GM12864 (cell line): Measurements from ENCODE around the gene IPO5.

Experiments
- DNase-seq: peaks from one replicate; pipeline ENCODE4 v3.0.0-alpha.2; 2011; ENCODE audit warnings: low read depth
- H3K4me3 ChIP-seq: 2 replicates; pipeline ENCODE4 v1.5.1; 2011; ENCODE audit warnings: mild to moderate bottlenecking, low read depth, low read length, control low read depth
- TF ChIP-seq, protein P1 (sequence below): IDR thresholded peaks from 2 replicates; pipeline ENCODE4 v1.5.1; 2011; ENCODE audit warnings: low read depth, mild to moderate bottlenecking, moderate library complexity, low read length, control low read depth, inconsistent platforms; ENCODE audit errors: missing control alignments

Gene IPO5

DNA sequence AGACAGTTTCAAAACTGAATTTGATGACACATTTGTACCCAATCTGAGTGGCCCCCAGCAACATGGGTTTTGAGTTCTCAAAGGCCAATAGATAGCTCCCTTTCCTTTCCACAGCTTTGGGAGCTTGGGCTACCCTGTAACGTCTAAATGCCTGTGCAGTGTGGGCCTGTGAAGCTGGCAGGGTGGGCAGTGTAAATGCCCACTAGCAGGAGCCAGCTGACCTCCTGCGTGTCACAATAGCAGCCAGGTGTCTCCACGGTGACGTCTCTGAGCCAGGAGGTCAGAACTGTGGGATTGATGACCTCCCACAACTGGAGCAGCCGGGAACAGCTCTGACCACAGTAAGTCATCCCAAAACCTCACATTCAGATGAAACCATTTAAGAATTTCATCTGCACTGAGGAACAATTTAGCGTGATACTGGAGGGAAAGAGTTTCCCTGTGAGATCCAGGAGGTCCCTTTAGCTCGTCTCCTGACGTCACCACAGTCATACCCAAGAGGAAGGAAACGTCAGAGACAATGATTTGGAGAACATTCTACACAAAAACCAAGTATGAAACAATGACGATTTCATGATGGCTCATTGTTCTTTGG lies at the start of gene IPO5:
IPO5 (plus strand) TSS at position 300 of the 595 bp plus-strand sequence. CDS start 23,022 bp downstream, outside the sequence.
- no peak within 1 kb of the TSS for H3K4me3 ChIP-seq
- TF ChIP-seq, protein P1, sequence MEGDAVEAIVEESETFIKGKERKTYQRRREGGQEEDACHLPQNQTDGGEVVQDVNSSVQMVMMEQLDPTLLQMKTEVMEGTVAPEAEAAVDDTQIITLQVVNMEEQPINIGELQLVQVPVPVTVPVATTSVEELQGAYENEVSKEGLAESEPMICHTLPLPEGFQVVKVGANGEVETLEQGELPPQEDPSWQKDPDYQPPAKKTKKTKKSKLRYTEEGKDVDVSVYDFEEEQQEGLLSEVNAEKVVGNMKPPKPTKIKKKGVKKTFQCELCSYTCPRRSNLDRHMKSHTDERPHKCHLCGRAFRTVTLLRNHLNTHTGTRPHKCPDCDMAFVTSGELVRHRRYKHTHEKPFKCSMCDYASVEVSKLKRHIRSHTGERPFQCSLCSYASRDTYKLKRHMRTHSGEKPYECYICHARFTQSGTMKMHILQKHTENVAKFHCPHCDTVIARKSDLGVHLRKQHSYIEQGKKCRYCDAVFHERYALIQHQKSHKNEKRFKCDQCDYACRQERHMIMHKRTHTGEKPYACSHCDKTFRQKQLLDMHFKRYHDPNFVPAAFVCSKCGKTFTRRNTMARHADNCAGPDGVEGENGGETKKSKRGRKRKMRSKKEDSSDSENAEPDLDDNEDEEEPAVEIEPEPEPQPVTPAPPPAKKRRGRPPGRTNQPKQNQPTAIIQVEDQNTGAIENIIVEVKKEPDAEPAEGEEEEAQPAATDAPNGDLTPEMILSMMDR = no peak
- no peak for DNase-seq

DNA sequence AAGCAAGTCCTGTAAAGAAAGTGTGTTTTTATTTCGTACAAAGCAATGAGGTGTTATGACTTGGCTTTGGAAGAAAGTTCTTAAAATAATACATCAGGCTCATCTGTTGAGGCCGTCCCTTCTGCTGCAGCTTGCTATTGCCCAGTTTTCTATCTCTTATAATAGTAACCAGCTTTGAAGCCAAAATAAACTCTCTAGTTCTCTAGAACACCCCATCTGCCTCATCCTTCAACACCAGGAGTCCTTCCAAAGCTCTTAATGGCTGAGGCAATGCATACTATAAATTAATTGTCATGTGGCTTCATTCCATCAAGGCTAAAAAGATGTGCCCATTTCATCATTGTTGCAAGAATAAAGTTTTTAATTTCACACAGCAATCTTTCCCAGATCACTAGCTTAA lies 49.4 kb upstream of the IPO5 start:
- TF ChIP-seq, protein P1 = no peak
- no peak overlapping the region for H3K4me3 ChIP-seq
- DNase-seq = no peak

DNA sequence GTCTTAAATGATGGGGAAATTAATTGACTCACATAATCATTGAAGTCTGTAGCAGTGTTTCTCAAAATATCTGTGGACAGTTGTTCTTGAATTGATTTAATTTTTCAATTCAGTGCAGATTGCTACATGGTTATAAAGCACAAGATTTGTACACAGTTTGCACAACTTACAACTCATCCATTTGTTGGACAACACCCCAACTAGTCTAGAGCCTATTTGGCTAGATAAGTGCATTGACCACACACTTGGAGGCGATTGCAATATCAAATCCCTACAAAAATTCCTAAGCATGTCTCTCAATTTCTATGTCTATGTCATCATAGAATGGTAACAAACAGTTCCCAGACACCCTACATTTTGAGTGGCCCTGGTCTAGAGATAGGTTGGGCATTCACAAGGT lies 48.0 kb upstream of the IPO5 start:
- TF ChIP-seq, protein P1 = no peak
- no peak overlapping the region for H3K4me3 ChIP-seq
- no peak for DNase-seq

DNA sequence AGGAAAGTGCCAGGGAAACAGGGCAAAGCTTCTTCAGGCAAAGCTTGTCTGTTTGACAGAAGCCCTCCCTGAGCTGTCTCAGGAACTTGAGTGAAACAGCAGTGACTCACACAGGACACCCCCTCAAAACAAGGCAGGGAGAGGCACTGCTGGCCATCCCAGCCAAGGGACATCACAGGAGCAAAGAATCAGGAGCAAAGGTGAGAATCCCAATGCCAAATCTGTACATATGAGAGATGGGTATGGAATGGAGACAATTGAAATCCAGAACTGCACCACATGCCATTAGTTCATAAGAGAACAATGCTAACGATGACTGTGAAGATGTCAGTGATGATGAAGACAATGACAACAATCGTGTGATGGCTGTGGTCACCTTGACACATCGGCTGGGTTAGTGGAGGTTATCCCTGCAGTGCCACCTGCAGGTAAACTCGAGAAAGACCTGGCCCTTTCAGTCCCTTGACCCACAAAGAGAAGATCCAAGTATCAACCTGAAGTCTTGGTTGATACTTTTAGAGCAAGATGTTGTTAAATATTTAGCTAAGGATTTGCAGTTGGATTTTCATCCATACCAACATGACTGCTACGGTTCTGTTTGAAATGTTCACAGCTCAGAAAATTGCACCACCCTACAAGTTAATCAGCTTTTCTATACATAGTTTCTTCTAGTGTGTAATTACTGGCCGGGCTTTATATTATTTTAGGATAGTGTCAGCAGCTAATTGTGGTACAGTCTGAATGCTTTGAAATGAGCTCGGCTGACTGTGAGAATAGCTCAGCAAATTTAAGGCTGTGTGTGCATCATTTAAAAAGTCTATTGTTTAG lies 42.0 kb upstream of the IPO5 start:
- no peak overlapping the region for H3K4me3 ChIP-seq
- peak; percentile 3 for DNase-seq
- TF ChIP-seq, protein P1 = peak; percentile 60

DNA sequence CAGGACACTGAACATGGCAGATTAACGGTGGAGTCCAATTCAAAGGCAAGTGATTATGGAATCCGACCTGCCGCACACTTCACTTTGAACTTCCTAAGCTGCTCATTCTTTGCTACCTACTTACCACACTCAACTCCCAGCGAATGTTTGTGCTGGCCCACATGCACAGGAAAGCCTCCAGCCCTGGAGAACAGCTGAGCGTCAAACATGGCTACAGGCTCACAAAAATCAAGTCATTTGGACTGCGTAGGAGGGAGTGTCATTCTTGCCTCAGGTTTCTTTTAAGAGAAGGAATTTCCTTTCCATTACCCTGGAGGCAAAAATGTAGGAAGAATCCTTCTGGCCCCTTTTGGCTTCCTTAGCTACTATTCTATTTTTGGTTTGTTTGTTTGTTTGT lies 41.3 kb upstream of the IPO5 start:
- no peak for DNase-seq
- TF ChIP-seq, protein P1 = no peak

DNA sequence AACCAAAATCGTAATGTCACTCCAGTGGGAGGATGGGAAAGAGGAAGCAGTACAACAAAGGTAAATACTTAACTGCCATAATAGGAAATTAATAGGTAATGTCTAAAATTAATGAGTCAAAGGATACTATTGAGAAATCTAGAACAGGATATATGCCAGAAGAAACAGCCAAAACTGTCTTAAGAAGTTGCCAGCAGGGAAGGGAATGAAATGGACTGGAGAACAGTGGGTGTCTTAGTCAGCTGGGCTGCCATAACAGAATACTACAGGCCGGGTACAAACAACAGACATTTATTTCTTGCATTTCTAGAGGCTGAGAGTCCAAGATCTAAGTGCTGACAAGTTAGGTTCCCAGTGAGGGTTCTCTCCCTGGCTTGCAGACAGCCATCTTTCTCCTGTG lies 40.3 kb upstream of the IPO5 start:
- DNase-seq = no peak
- TF ChIP-seq, protein P1 = no peak
- H3K4me3 ChIP-seq = no peak overlapping the region

More for the DNA sequence above, 41.3 kb upstream of the IPO5 start:
- no peak overlapping the region for H3K4me3 ChIP-seq
